ENCODE measurements around the gene LRRTM4. TPM values are rescaled to one million over a fixed set of nuclear protein-coding genes. Genes with fewer than 3 reads are reported as not detected.

The LRRTM4 gene
- total RNA-seq, 1 experiment from 2014 or later, result 12.0 TPM

GRCh38 chr2:76861708-76862107, 660.5 kb downstream of the LRRTM4 start:
- Histone ChIP-seq H3K4ac (ENCODE audit: low read depth, low read length) (no peak overlapping the region), H2BK20ac (ENCODE audit: low read depth, low read length, poor library complexity, severe bottlenecking) (no peak overlapping the region), H2BK15ac (ENCODE audit: low read depth, low read length) (no peak overlapping the region), H4K8ac (replicated peaks; ENCODE audit: insufficient read length, low read depth, low read length) (no peak overlapping the region), H2BK5ac (ENCODE audit: insufficient read length, low read length) (no peak overlapping the region), H3K18ac (ENCODE audit: insufficient read length, low read depth, low read length) (no peak overlapping the region), H2BK120ac (ENCODE audit: low read depth, low read length, poor library complexity, severe bottlenecking) (no peak overlapping the region), H3K79me1 (ENCODE audit: insufficient read depth, low read depth, low read length, poor library complexity, severe bottlenecking) (no peaks in the 10 kb centered on the region), H3K27me3 (ENCODE audit: insufficient read depth, low read length) (no peaks in the 10 kb centered on the region), H4K20me1 (ENCODE audit: control insufficient read depth, insufficient read depth, insufficient read length) (no peaks in the 10 kb centered on the region), H2AK5ac (ENCODE audit: insufficient read length, low read length) (no peak overlapping the region), H4K91ac (ENCODE audit: insufficient read length, low read depth, low read length) (no peak overlapping the region), H3K23me2 (ENCODE audit: insufficient read length, low read depth, low read length, poor library complexity, severe bottlenecking) (no peaks in the 10 kb centered on the region), H3K14ac (ENCODE audit: insufficient read depth, low read length) (no peak overlapping the region), H3K9ac (ENCODE audit: extremely low read depth, insufficient read length, low read length) (no peak overlapping the region), H3T11ph (ENCODE audit: low read length) (no peak overlapping the region), H3K79me2 (ENCODE audit: insufficient read depth, low read length) (no peaks in the 10 kb centered on the region), H2AFZ (ENCODE audit: low read length) (no peak overlapping the region), H3K9me3 (ENCODE audit: control insufficient read depth, low read depth, low read length) (no peaks in the 10 kb centered on the region), H3K4me2 (ENCODE audit: insufficient read depth, insufficient read length, low read length) (no peak overlapping the region), H3K23ac (ENCODE audit: insufficient read length, low read depth, low read length) (no peak overlapping the region), H3K27ac (ENCODE audit: insufficient read length, low read depth, low read length) (no peak overlapping the region), H3K56ac (ENCODE audit: insufficient read length, low read depth, low read length) (no peak overlapping the region), H4K5ac (ENCODE audit: insufficient read length, low read depth, low read length) (no peak overlapping the region), H2BK12ac (ENCODE audit: insufficient read length, low read depth, low read length) (no peak overlapping the region), H3K4me1 (ENCODE audit: insufficient read depth, low read length) (no peaks in the 10 kb centered on the region)
- H3K9me3 Mint-ChIP-seq, result no peaks in the 10 kb centered on the region
- TF ChIP-seq CTCF (conservative IDR thresholded peaks at IDR 0.05), result no peak
- no peak overlapping the region for H3K4me3 Mint-ChIP-seq
- no peaks in the 10 kb centered on the region for H3K27me3 Mint-ChIP-seq (ENCODE audit: low read depth)
- DNase-seq, result no peak
- H3K36me3 Mint-ChIP-seq (ENCODE audit: insufficient read depth in 1 of 3, low read depth in 3 of 3), result no peaks in the 10 kb centered on the region; a peak in 1 of 7 replicates
- no CpG with 5 or more reads among the region's 3 CpGs for WGBS (ENCODE audit: extremely low coverage, insufficient read length, low lambda C conversion rate)
- no peak overlapping the region for H3K27ac Mint-ChIP-seq
- no peaks in the 10 kb centered on the region for H3K4me1 Mint-ChIP-seq
